ENCODE results near the gene BMPR1B.

Gene BMPR1B

GRCh38 chr4:95188701-95189370 is 431.1 kb downstream of the BMPR1B start:
- H3K4me3 ChIP-seq (ENCODE audit: low read length) = no peak overlapping the region
- no peak for TF ChIP-seq ZNF274 (IDR thresholded peaks at IDR 0.05; ENCODE audit: low read depth, low read length)

- no peak overlapping the region for H3K4me3 ChIP-seq (ENCODE audit: low read length)
- TF ChIP-seq ZNF274 (IDR thresholded peaks at IDR 0.05; ENCODE audit: low read depth, low read length) = no peak
Measured at GRCh38 chr4:95190751-95191436, 433.1 kb downstream of the BMPR1B start.

- no peak for TF ChIP-seq ZNF274 (IDR thresholded peaks at IDR 0.05; ENCODE audit: low read depth, low read length)
- H3K4me3 ChIP-seq (ENCODE audit: low read length) = no peak overlapping the region
Measured at GRCh38 chr4:95191537-95191936, 433.8 kb downstream of the BMPR1B start.

- H3K4me3 ChIP-seq (ENCODE audit: low read length) = no peak overlapping the region
Measured at GRCh38 chr4:95193391-95194224, 435.9 kb downstream of the BMPR1B start.

GRCh38 chr4:95197353-95197752 is 439.6 kb downstream of the BMPR1B start:
- no peak overlapping the region for H3K4me3 ChIP-seq (ENCODE audit: low read length)
- no peak for TF ChIP-seq ZNF274 (IDR thresholded peaks at IDR 0.05; ENCODE audit: low read depth, low read length)

More at GRCh38 chr4:95193391-95194224, 435.9 kb downstream of the BMPR1B start:
- no peak for TF ChIP-seq ZNF274 (IDR thresholded peaks at IDR 0.05; ENCODE audit: low read depth, low read length)

GRCh38 chr4:95198961-95199360 is 441.2 kb downstream of the BMPR1B start:
- H3K4me3 ChIP-seq (ENCODE audit: low read length) = no peak overlapping the region
- TF ChIP-seq ZNF274 (IDR thresholded peaks at IDR 0.05; ENCODE audit: low read depth, low read length) = no peak

- no peak overlapping the region for H3K4me3 ChIP-seq (ENCODE audit: low read length)
- no peak for TF ChIP-seq ZNF274 (IDR thresholded peaks at IDR 0.05; ENCODE audit: low read depth, low read length)
Measured at GRCh38 chr4:95204267-95204844, 446.6 kb downstream of the BMPR1B start.

- no peak for TF ChIP-seq ZNF274 (IDR thresholded peaks at IDR 0.05; ENCODE audit: low read depth, low read length)
- no peak overlapping the region for H3K4me3 ChIP-seq (ENCODE audit: low read length)
Measured at GRCh38 chr4:95204873-95205272, 447.1 kb downstream of the BMPR1B start.

All from GM08714 (cell line).